ENCODE results near the gene EIF4B. TPM values are rescaled to one million over a fixed set of nuclear protein-coding genes. Genes with fewer than 3 reads are reported as not detected.

The EIF4B gene
- total RNA-seq, 1 experiment from 2014 or later = 713 TPM

DNA sequence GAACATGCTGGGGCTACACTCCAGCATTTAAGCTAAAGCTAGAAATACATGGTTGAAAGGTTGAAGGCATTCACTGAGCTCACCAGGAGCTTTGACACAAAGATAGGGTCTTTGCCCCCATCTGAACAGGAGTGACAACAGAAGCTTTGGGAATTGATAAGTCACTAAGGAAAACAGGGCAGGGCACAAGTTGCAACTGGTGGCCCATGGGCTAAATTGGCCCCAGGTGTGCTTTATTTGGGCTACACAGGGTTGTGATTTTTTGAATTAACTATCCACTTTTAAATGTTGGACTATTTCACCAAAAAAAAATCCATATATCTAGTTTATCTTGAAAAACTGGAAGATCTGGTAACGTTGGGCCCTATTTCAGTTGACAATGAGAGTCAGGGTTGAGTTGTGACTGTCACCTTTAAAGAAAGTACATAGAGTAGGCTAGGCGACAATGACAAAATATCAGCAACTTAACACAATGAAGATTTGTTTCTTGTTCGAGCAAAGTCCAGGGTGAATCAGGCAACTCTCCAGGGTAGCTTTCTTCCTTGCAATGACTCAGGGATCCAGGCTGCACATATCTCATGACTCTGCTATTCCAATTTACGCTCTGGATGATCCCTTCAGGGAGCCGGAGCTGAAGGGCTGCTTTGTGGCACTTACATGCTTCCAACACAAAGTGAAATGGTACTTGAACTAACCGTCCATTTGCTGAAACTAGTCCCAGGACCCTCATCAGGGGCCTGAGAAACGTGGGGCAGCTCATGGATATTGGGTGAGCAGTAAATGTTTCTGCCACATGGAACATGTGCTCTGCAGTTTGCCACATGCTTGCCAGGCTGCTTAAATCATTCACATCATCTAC lies 13.3 kb upstream of the EIF4B start:
- TF ChIP-seq, protein P1, sequence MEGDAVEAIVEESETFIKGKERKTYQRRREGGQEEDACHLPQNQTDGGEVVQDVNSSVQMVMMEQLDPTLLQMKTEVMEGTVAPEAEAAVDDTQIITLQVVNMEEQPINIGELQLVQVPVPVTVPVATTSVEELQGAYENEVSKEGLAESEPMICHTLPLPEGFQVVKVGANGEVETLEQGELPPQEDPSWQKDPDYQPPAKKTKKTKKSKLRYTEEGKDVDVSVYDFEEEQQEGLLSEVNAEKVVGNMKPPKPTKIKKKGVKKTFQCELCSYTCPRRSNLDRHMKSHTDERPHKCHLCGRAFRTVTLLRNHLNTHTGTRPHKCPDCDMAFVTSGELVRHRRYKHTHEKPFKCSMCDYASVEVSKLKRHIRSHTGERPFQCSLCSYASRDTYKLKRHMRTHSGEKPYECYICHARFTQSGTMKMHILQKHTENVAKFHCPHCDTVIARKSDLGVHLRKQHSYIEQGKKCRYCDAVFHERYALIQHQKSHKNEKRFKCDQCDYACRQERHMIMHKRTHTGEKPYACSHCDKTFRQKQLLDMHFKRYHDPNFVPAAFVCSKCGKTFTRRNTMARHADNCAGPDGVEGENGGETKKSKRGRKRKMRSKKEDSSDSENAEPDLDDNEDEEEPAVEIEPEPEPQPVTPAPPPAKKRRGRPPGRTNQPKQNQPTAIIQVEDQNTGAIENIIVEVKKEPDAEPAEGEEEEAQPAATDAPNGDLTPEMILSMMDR (conservative IDR thresholded peaks at IDR 0.05) = no peak
- Histone ChIP-seq H3K27ac (ENCODE audit: insufficient read length, low read depth, low read length) (no peak overlapping the region), H3K14ac (ENCODE audit: insufficient read depth, low read length) (no peak overlapping the region), H2AK5ac (ENCODE audit: insufficient read length, low read length) (no peak overlapping the region), H3K79me2 (ENCODE audit: insufficient read depth, low read length) (no peaks in the 10 kb centered on the region), H2BK15ac (ENCODE audit: low read depth, low read length) (no peak overlapping the region), H3K23me2 (ENCODE audit: insufficient read length, low read depth, low read length, poor library complexity, severe bottlenecking) (no peaks in the 10 kb centered on the region), H2BK20ac (ENCODE audit: low read depth, low read length, poor library complexity, severe bottlenecking) (no peak overlapping the region), H2BK5ac (ENCODE audit: insufficient read length, low read length) (no peak overlapping the region), H4K8ac (replicated peaks; ENCODE audit: insufficient read length, low read depth, low read length) (no peak overlapping the region), H3K23ac (ENCODE audit: insufficient read length, low read depth, low read length) (no peak overlapping the region), H2BK12ac (ENCODE audit: insufficient read length, low read depth, low read length) (no peak overlapping the region), H3K4me2 (ENCODE audit: insufficient read depth, insufficient read length, low read length) (no peak overlapping the region), H3K9ac (ENCODE audit: extremely low read depth, insufficient read length, low read length) (no peak overlapping the region), H2AFZ (ENCODE audit: low read length) (no peak overlapping the region), H3K79me1 (ENCODE audit: insufficient read depth, low read depth, low read length, poor library complexity, severe bottlenecking) (no peaks in the 10 kb centered on the region), H3K4ac (ENCODE audit: low read depth, low read length) (no peak overlapping the region), H2BK120ac (ENCODE audit: low read depth, low read length, poor library complexity, severe bottlenecking) (no peak overlapping the region), H3K9me3 (ENCODE audit: control insufficient read depth, low read depth, low read length) (no peaks in the 10 kb centered on the region), H4K20me1 (ENCODE audit: control insufficient read depth, insufficient read depth, insufficient read length) (no peaks in the 10 kb centered on the region), H3K27me3 (ENCODE audit: insufficient read depth, low read length) (no peaks in the 10 kb centered on the region), H4K5ac (ENCODE audit: insufficient read length, low read depth, low read length) (no peak overlapping the region), H3K4me1 (ENCODE audit: insufficient read depth, low read length) (peaks cover 3% of the 10 kb centered on the region; the same call in 1 of the 2 replicates), H4K91ac (ENCODE audit: insufficient read length, low read depth, low read length) (no peak overlapping the region), H3T11ph (ENCODE audit: low read length) (no peak overlapping the region), H3K18ac (ENCODE audit: insufficient read length, low read depth, low read length) (no peak overlapping the region), H3K56ac (ENCODE audit: insufficient read length, low read depth, low read length) (no peak overlapping the region)
- Mint-ChIP-seq H3K27ac (no peak overlapping the region), H3K27me3 (ENCODE audit: low read depth) (no peaks in the 10 kb centered on the region; the same call in 1 of the 2 replicates), H3K9me3 (no peaks in the 10 kb centered on the region; a peak in 1 of 5 replicates), H3K4me3 (no peak overlapping the region), H3K4me1 (peaks cover 8 to 9% of the 10 kb centered on the region in 2 experiments), H3K36me3 (ENCODE audit: insufficient read depth in 1 of 3, low read depth in 3 of 3) (no peaks in the 10 kb centered on the region)
- WGBS (ENCODE audit: extremely low coverage, insufficient read length, low lambda C conversion rate) = no CpG with 5 or more reads among the region's 7 CpGs
- DNase-seq = no peak
